ENCODE results near the gene TRIM14. TPM values are rescaled to one million over a fixed set of nuclear protein-coding genes. Genes with fewer than 3 reads are reported as not detected.
A peak's percentile ranks its signal among the peaks of the same experiment; 100 is the strongest.
"Not testable (repeated sequence)": the region's sequence is repeated elsewhere in the genome, so short reads cannot be mapped to it uniquely, and the experiment has no call there.

TRIM14 gene
- total RNA-seq, 2 donors from 2014 or later = 4.3 to 12.2 TPM

GRCh38 chr9:98144076-98144475, 25.1 kb upstream of the TRIM14 start:
- no peak for ATAC-seq
- intact Hi-C loops (cut with DNase I) = no loop called here

GRCh38 chr9:98142925-98143481, 24.0 kb upstream of the TRIM14 start:
- intact Hi-C loops (cut with DNase I) = no loop called here
- no peak for DNase-seq
- ATAC-seq = no peak

More at GRCh38 chr9:98144076-98144475, 25.1 kb upstream of the TRIM14 start:
- no peak for DNase-seq

GRCh38 chr9:98142182-98142907, 23.3 kb upstream of the TRIM14 start:
- ATAC-seq = peak in 1 of 2 donors; percentile 77
- intact Hi-C loops (cut with DNase I) = no loop called here
- no peak for DNase-seq

- DNase-seq (no peak), ATAC-seq (no peak)
- intact Hi-C loops (cut with DNase I) = no loop called here
These were observed 21.5 kb upstream of the TRIM14 start for GRCh38 chr9:98140503-98140902.

- no peak for DNase-seq
- ATAC-seq = no peak
- intact Hi-C loops (cut with DNase I) = loop anchor here in 1 of 2 donors (10.0 kb wide), 1 partner anchor 52 kb away; no protein-coding TSS in a partner anchor
These were observed 17.5 kb upstream of the TRIM14 start for GRCh38 chr9:98136489-98136888.

- intact Hi-C loops (cut with DNase I) = loop anchor here in 1 of 2 donors (10.0 kb wide), 1 partner anchor 51 kb away; no protein-coding TSS in a partner anchor
- no peak for ATAC-seq
- no peak for DNase-seq
These were observed 16.9 kb upstream of the TRIM14 start for GRCh38 chr9:98135938-98136337.

- no peak for DNase-seq
- ATAC-seq = no peak
- intact Hi-C loops (cut with DNase I) = loop anchor here in 1 of 2 donors (10.0 kb wide), 1 partner anchor 51 kb away; no protein-coding TSS in a partner anchor
These were observed 16.5 kb upstream of the TRIM14 start for GRCh38 chr9:98135558-98135934.

- intact Hi-C loops (cut with DNase I) = loop anchor here in 1 of 2 donors (10.0 kb wide), 1 partner anchor 50 kb away; no protein-coding TSS in a partner anchor
- ATAC-seq (no peak), DNase-seq (no peak)
These were observed 15.9 kb upstream of the TRIM14 start for GRCh38 chr9:98134702-98135557.

- intact Hi-C loops (cut with DNase I) = loop anchor here in 1 of 2 donors (10.0 kb wide), 1 partner anchor 48 kb away; no protein-coding TSS in a partner anchor
- DNase-seq (no peak), ATAC-seq (no peak)
These were observed 14.0 kb upstream of the TRIM14 start for GRCh38 chr9:98132806-98133631.

GRCh38 chr9:98132158-98132557, 13.1 kb upstream of the TRIM14 start:
- DNase-seq (no peak), ATAC-seq (no peak)
- intact Hi-C loops (cut with DNase I) = loop anchor here in 1 of 2 donors (10.0 kb wide), 1 partner anchor 47 kb away; no protein-coding TSS in a partner anchor

- intact Hi-C loops (cut with DNase I) = loop anchor here in 1 of 2 donors (10.0 kb wide), 1 partner anchor 46 kb away; no protein-coding TSS in a partner anchor
- DNase-seq (no peak), ATAC-seq (no peak)
These were observed 11.7 kb upstream of the TRIM14 start for GRCh38 chr9:98130576-98131228.

- not testable (repeated sequence) for ATAC-seq, DNase-seq
- intact Hi-C loops (cut with DNase I) = loop anchor here in 1 of 2 donors (10.0 kb wide), 1 partner anchor 45 kb away; no protein-coding TSS in a partner anchor
These were observed 11.0 kb upstream of the TRIM14 start for GRCh38 chr9:98130060-98130459.

GRCh38 chr9:98129451-98129881, 10.4 kb upstream of the TRIM14 start:
- peak in 1 of 2 donors; percentile 71 for ATAC-seq
- intact Hi-C loops (cut with DNase I) = no loop called here
- DNase-seq = no peak

- ATAC-seq = no peak
- intact Hi-C loops (cut with DNase I) = no loop called here
- no peak for DNase-seq
These were observed 9.3 kb upstream of the TRIM14 start for GRCh38 chr9:98128316-98128715.

- intact Hi-C loops (cut with DNase I) = no loop called here
- ATAC-seq = no peak
These were observed 8.2 kb upstream of the TRIM14 start for GRCh38 chr9:98127226-98127625.

GRCh38 chr9:98124637-98125426, 5.8 kb upstream of the TRIM14 start:
- DNase-seq (no peak), ATAC-seq (no peak)
- intact Hi-C loops (cut with DNase I) = loop anchor here in 1 of 2 donors (5.0 kb wide), 1 partner anchor 47 kb away; no protein-coding TSS in a partner anchor

More at GRCh38 chr9:98127226-98127625, 8.2 kb upstream of the TRIM14 start:
- no peak for DNase-seq

- not testable (repeated sequence) for DNase-seq, ATAC-seq
- intact Hi-C loops (cut with DNase I) = loop anchor here in 1 of 2 donors (5.0 kb wide), 1 partner anchor 48 kb away; no protein-coding TSS in a partner anchor
These were observed 5.1 kb upstream of the TRIM14 start for GRCh38 chr9:98124091-98124490.

Data from left cardiac atrium (tissue), 4 donors.